GOT3 (cell line): ENCODE data around the gene CCNL2.
A peak's percentile ranks its signal among the peaks of the same experiment; 100 is the strongest.
"Not testable (repeated sequence)": the region's sequence is repeated elsewhere in the genome, so short reads cannot be mapped to it uniquely, and the experiment has no call there.

Source experiments
- DNase-seq: peaks from one replicate; lab custom pipeline; 2025; ENCODE audit warnings: mixed read lengths; lab: John Stamatoyannopoulos, UW

The CCNL2 gene

DNA sequence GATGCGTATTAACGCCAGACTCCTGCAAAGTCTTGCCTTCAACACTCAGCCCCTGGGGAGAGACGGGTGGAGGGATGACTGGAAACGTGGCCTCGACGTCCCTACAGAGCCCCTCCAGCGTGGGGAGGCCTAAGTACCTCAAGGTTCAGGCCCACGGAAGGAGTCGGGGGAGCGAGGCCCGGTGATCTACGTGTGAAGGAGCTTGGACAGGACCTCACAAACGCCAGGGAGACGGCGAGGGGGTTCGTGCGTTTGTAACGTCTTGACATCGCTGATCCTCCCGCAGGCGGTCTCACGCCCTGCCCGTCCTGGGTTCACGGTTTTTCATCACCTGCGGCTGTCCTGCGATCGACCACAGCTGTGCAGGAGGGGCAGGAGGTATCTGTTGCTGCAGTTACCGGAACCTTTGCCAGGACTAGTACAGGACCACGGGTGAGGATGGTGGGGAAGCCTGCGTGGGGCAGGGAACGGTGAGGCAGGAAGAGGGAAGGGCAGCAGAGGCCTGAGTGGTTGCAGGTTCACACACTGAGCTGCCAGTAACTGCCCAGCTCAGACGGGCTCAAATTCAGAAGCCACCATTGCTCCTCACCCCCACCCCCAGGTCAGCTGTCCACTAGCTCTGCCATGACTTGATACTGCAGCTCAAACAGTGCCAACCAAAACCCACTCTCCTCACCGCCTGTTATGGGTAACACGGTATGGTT is 889 bp upstream of the CCNL2 start:
- no peak for DNase-seq

DNA sequence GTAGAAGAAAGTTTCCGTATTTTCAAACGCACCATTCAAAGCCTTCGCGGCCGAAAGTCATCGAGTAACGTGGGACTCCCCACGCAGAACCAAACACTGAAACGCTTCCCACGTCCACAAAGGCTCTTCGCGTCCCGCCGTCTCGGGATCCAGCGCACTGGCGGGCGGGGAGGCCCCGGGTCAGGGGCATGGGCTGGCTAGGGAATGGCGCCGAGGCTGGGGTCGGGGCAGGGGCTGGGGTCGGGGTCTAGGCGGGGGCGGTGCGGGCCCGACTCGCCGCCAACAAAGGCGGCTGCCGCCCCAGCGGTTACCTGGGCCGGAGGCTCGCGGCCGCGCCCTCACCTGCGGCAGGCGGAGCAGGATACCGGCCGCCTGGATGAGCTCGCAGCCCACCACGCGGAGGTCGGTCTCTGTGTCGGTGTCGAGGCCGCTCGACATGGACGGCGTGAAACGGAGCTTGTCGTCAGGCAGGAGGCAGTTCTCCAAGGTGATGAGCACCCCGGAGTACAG is 403 bp downstream of the CCNL2 start:
- no peak for DNase-seq

DNA sequence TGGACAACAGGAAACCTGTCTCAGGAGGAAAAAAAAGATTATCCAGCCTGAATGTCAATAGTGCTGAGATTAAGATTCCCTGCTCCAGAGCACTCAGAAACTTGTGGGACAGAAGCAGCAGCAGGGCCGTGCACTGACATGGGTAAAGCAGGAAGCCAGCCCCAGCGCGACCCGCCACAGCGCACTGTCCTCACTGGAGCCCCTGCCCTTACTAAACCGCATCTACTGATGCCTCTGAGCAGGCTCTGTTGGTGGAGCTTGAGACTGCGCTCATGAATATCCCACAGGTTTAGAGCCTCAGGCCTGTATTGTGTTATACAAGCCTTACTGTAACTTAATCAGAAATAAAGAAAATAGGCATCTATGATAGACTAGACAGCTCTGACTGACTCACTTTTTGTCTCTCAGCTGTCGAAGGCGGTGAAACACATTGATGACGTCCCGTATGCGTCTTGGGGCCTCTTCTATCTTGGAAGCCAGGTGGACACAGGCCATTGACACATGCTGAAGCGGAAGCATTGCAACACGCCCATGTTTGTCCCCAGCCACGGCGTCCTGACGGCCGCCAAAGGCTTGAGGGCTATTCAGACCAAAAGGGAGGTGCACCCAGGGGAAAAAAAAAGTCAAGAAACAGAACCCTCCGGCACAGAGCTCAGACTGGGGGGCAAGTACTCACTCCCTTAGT is 1.2 kb downstream of the CCNL2 start:
- no peak for DNase-seq

DNA sequence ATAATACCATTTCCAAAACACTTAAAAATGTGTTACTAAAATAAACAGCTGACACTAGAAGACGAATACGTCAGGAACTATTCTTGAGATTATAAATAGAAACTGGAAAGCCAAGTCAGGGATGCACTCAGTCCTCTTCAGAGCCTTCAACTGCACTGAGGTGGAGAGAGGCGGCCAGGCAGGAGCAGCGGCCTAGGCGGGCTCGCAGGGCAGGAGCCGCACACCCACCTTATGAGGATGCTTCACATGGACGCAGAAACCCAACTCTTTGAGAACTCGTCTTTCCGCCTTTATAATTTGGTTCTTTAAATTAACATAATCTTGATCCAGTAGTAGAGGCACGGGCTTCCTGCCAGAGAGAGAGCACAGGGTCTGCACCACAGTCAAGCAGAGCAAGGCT is 4.0 kb downstream of the CCNL2 start:
- no peak for DNase-seq

- no peak for DNase-seq
Measured at GRCh38 chr1:1394116-1394515, 5.0 kb downstream of the CCNL2 start.

DNA sequence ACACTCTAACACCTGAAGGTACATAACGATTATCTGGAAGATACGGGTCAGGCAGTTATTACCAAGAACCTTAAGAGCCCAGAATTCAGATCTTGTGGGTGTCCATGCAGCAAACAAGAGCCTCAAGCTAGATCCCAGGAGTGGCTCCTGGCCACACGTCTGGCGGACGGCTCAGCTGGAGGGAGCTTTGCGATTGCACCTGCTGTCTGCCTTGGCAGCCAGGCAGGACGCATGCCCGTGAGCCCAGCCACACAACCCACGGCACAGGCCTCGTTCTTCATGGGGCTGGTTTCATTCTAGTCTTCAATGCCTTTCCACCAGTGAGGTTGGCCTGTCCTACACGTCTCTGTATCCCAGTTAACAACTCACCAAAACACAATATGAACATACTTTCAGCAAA is 5.7 kb downstream of the CCNL2 start:
- no peak for DNase-seq

DNA sequence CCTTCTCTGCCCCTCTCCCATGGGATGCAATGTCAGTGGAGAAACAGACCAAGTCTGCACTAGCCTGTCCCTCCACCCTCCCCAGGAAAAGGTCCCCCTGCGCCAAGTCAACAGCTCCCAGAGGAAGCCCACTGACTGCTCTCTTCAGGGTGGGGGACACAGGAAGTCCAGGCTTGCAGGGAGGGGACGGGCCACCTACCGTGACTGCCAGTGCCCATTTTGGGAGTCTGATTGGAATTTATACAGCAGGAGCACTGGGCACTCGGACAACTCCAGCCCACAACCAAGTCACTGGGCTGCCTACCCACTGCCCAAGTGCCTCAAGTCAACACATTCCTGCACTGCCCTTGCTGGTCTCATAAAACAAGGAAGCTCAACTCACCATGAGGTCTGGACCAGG is 6.1 kb downstream of the CCNL2 start:
- no peak for DNase-seq

DNA sequence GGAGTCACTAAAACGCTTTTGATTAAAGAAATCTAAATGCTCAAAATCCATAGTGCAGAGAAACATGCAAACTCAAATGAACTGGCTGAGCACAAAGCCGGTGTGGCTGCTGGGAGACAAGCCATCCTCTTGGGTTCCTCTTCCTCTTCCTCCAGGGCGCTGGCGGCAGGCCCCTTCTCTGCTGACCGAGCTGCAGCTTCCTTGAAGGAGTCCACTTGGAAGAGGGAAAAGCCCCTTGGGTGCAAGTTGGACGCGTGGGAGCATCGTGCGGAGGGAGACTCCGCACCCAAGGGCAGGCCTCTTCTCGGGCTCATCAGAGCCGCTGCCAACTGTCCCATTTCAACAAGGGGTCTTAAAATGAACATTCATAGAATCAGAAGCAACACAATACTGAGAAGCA is 7.9 kb downstream of the CCNL2 start:
- no peak for DNase-seq

GRCh38 chr1:1390675-1391074 is 8.5 kb downstream of the CCNL2 start:
- no peak for DNase-seq

GRCh38 chr1:1388078-1388472 is 11.1 kb downstream of the CCNL2 start:
- DNase-seq, result no peak

GRCh38 chr1:1387098-1388077 is 11.7 kb downstream of the CCNL2 start:
- no peak for DNase-seq

DNA sequence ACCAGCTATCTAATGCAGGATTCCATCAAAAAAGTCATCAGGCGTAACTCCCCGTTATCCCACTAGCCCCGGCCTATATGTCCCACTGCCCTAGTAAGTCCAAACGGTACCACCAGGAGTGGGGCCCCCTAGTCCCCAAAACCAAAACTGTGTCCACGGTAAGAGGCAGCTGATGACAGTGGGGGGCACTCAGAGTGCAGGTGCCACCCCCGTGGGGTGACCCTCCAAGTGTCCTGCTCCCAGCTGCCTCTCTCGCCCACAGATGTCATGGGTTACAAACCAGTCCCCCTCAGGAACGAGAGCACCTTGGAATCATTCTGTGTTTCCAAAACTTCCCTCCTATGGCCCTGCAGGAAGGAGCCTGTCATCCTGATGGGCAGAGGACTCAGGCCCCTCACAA is 13.2 kb downstream of the CCNL2 start:
- DNase-seq, result no peak

DNA sequence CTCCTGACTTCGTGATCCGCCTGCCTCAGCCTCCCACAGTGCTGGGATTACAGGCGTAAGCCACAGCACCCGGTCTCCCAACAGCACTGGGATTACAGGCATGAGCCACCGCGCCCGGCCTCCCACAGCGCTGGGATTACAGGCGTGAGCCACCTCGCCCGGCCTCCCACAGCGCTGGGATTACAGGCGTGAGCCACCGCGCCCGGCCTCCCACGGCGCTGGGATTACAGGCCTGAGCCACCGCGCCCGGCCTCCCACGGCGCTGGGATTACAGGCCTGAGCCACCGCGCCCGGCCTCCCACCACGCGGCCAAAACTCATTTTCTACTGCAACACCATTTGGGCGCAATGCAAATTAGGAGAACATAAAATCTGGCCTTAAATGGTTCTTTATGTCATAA is 13.8 kb downstream of the CCNL2 start:
- DNase-seq, result not testable (repeated sequence)

GRCh38 chr1:1381294-1381693 is 17.8 kb downstream of the CCNL2 start:
- DNase-seq, result no peak

GRCh38 chr1:1380860-1381259 is 18.3 kb downstream of the CCNL2 start:
- DNase-seq, result no peak

- no peak for DNase-seq
Measured at GRCh38 chr1:1377540-1378205, 21.5 kb downstream of the CCNL2 start.

GRCh38 chr1:1376551-1377226 is 22.4 kb downstream of the CCNL2 start:
- no peak for DNase-seq

GRCh38 chr1:1374929-1375662 is 24.0 kb downstream of the CCNL2 start, which contains the start of gene AURKAIP1:
AURKAIP1 (minus strand) TSS chr1:1375207; CDS start chr1:1374756, 451 bp downstream.
- peak; percentile 98 for DNase-seq

DNA sequence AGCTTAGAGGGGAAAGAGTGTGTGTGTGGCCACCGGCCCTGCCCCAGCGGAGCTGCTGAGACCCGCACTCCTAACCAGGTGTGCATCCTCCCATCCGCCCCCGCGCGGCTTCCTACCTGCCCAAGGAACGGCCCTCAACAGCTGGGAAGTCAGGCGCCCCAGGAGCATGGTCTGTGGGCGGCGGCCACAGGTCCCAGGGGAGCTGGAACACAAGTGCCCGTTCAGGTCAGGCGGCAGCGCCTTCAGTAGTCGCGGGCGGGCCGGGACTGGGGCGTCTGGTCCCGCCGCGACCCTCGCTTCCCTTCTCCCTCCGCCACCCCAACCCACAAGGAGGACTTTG is 24.6 kb downstream of the CCNL2 start:
- DNase-seq, result no peak

DNA sequence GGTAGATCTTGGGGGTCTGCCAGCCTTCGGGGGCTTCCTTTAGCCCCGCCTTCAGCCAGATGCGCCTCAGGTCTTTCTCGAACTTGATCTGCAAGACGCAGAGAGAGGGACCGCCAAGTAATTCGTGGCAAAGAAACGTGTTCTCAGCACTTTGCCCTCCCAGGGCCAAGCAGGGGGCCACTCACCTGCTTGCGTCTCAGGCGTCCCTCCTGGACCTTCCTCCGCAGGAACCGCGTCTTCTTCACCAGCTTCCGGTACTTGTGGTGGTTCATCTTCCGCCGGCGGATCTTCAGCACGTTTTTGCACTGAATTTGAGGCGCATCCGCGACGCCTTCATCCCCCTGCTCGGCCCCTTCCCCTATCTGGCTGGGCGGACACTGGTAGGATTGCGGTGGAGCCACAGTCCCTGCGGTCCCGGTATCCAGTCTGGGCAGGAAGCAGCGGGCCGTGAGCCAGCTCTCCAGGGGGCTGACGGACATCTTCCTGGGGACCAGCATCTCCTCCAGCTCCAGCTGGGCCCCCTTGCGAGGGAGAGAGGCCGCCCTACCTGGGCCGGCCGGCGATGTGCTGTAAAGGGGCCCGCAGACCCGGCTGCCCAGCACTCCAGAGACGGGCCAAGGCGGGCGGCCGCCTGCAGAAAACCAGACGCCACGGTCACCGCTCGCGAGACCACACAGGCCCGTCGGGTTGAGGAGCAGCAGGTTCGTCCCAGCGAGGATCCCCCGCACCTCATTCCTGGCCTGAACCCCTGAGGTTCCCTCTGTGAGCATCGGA is 25.1 kb downstream of the CCNL2 start:
- no peak for DNase-seq
